ENCODE measurements around the gene IMMP2L.

Gene IMMP2L

GRCh38 chr7:110775046-110775445, 787.2 kb downstream of the IMMP2L start:
- FAIRE-seq, result no peak

GRCh38 chr7:110774071-110774470, 788.2 kb downstream of the IMMP2L start:
- FAIRE-seq, result no peak

DNA sequence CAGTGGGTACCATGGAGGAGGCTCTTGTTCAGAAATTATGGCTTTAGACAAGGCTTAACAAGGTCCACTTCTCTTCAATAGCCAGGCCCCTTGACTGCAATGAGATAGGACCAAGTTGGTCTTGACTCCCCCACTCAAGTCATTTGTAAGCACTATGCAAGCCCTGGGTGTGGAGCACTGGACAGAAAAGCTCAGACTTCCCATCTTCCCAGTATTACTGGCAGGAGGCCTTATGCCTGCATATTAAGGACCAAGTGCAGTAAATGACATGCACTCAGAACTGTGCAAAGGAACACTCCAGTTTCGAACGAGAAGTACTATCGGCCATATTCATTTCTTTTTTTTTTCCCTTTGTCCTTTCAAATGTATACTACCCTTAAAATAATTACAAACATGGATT, 789.7 kb downstream of the IMMP2L start:
- FAIRE-seq, result no peak

GRCh38 chr7:110771717-110772116, 790.6 kb downstream of the IMMP2L start:
- no peak for FAIRE-seq

DNA sequence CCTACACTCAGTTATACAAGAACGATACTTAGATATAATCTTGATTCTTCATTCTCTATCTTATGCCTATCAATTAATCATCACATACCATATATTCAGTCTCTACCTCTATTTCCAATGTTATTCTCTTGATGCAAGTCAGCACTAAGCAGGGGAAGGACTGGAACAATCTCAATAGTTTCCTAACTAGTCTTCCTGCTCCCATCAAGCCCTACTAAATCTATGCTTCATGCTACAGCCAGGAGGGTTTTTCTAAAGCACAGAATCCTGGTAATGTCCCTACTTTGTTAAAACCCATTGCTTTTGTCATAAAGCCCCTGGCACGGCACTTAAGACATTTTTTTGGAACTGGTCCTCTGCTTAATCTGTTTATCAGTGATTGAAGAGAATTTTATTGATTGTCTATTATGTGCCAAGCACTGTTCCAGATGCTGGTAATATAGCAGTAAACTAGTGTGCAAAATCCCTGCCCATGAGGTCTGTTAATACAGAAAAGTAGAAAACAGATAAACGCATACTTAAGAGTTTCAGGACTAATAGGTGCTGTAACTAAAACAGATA, 794.7 kb downstream of the IMMP2L start:
- no peak for FAIRE-seq

DNA sequence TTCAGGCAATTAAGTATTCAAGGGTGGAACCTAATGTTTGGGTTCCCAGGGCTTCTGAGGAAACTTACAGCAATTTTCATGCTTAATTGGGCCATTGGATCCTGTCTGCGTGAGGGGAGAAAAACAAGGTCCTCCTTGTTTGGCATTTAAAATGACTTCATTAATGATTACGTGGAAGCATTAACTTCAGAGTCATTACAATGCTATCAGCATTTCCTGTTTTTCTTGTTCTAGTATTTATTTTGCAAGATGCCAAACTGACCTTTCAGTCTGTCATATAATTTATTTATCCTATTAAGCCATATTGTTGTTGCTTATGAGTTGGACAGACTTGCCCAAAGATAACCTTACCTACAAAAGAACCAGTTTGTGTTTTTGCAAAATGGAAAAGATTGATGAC, 795.4 kb downstream of the IMMP2L start:
- no peak for FAIRE-seq

DNA sequence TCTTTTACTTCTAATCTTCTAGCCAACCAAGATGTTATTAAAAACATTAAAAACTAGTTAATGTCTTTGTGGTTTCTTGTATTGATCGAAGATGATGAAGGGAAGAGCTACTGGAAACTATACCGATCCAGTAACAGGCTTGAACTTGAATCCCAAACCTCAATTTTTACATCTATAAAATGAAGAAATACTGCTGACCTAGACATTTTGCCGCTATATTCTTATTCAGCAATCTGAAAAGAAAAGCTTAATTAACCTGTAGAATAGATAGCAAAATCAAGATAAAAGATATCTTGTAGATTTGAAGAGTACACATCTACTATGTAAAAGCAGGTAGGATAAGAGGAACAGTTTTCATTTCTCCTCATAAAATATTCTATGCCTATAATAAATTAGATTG, 797.4 kb downstream of the IMMP2L start:
- FAIRE-seq, result no peak

DNA sequence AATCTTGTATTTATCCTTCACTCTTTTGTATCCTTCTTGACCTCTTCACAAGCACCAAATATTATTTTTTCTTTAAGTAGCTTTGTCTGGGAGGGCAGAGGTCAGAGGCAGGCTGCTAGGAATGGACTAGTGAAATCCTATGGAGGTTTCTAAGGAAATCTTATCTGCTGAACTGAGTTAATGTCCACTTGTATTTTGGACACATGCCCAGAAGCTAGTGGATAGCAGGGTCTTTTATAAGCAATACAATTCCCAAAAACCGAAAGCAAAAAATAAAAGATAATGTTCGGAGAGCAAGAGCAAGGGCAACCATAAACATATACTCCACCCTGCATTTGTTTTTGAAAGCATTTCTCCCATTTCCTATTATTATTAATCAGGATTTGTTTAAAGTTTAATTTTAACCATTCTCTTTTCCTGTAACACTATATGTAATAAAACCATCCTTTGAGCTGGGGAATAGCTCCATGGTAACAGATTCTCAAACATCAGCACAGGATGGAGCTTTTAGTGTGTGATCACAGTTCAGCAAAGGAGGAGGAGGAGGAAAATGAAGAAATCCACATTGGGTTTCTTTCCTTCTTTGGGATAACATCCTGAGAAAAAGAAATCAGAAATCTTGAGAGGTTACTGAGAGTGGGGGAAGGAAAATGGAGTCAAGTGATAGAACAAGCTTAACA, 799.6 kb downstream of the IMMP2L start:
- FAIRE-seq, result no peak

- no peak for FAIRE-seq
Measured at GRCh38 chr7:110760341-110760740, 802.0 kb downstream of the IMMP2L start.

- no peak for FAIRE-seq
Measured at GRCh38 chr7:110759069-110759468, 803.2 kb downstream of the IMMP2L start.

GRCh38 chr7:110754649-110755048, 807.6 kb downstream of the IMMP2L start:
- FAIRE-seq, result no peak

DNA sequence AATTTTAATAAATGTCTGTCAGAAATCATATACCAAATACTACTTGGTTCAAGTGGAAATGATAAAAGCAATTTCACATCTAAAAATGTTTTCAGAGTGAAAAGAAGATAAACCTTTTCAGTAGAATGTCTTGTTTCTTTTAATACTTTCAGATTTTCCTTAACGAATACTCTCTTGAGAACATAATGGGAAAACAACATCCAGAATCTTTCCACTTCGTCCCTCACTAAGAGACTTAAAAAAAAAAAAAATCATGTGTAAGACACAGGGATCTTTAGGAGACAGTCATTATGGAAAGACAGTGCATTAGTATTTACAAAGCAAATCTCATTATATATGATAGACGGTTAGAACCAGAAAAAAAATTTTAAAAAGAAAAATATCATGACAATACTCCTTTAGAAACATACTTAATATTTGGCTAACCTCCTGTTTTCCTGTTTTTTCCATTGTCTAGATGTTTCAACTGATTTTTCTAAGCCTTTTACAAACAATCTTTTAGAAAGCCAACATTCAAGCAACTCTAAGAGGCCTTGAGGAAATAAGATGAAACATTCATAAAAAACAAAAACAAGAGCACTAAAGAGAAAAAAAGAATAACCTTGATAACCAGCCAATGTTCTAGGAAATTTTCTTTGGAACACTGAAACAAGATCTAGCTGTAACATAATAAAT, 811.2 kb downstream of the IMMP2L start:
- FAIRE-seq, result no peak

GRCh38 chr7:110733221-110733620, 829.1 kb downstream of the IMMP2L start:
- FAIRE-seq, result no peak

GRCh38 chr7:110724811-110725210, 837.5 kb downstream of the IMMP2L start:
- FAIRE-seq, result no peak

- FAIRE-seq, result no peak
Measured at GRCh38 chr7:110721395-110721794, 840.9 kb downstream of the IMMP2L start.

DNA sequence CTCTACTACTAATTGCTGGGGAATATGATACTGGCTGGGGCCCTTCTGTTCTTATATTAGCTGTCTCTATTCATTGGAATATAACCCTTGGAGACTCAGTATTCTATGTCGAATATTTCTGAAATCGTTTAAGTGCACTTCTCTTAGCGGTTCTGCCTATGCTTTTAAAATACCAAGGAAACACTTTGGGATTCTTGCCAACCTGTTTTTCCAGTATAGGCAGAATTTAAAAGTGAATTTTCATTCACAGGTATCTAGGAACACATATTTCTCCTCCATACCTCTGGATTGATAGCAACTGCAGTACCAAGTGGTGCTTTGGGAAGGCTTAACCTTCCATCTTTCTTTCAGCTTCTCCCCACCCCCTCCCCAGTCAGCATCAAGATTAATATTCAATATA, 841.7 kb downstream of the IMMP2L start:
- FAIRE-seq, result no peak

GRCh38 chr7:110719741-110720140, 842.6 kb downstream of the IMMP2L start:
- no peak for FAIRE-seq

GRCh38 chr7:110718503-110719205, 843.6 kb downstream of the IMMP2L start:
- FAIRE-seq, result no peak

- FAIRE-seq, result no peak
Measured at GRCh38 chr7:110704225-110704624, 858.1 kb downstream of the IMMP2L start.

DNA sequence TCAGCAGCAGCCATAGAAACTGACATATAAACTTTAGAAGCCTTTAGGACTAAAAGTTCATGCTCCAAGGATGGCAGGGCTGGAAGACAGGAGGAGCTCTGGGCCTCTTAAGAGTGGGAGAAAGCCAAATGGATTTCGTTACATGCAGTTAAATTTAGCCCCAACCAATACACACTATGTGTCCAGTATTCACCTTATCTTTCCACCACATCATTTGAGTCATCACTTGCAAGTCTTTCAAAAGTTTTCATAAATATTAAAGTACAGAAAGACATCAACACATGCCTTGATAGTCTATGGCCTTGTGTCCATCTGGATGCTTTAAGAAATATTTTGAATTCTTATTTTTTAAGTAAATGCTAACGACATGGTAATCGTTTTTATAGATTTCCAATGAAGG, 863.7 kb downstream of the IMMP2L start:
- FAIRE-seq, result no peak

- FAIRE-seq, result peak; percentile 14
Measured at GRCh38 chr7:110693344-110693743, 868.9 kb downstream of the IMMP2L start.

GRCh38 chr7:110688908-110689307, 873.4 kb downstream of the IMMP2L start:
- FAIRE-seq, result no peak

DNA sequence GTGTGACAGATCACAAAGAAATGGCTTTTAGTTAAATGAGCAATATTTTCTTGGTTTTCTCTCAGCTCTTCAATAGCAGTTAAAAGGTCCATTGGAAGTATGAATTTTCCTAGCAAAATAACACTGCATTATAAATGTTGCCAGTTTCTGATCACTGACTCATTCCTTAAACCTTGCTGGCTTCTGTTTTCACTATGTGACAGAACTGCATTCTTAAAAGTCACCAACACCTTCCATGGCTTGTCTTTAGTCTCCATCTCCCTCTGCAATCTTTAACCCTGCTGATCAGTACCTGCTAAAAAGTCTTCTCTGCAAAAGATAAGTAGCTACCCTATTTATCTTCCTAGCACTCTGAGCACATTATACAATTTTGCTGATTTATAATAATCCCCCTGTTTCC, 876.4 kb downstream of the IMMP2L start:
- FAIRE-seq, result no peak

DNA sequence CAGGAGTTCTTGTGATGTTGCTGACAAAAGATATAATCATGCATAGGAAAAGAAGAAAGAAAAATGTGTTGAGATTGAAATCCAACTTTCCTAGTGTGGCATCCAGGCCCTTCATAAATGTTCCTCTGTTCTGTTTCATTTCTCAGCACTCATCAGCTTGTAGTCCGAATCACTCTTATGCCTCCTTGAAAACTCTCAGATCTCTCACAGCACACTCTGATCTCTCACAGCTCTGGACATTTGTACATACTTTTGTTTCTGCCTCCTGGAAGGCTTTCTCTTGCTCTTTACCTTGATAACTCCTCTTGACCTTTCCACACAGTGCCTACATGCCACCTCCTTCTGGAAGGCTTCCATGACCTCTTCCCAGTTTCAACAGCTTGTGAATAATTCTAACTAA, 880.4 kb downstream of the IMMP2L start:
- FAIRE-seq, result no peak
